Measurements from ENCODE around the gene MAPK11. TPM values are rescaled to one million over a fixed set of nuclear protein-coding genes. Genes with fewer than 3 reads are reported as not detected.

Gene MAPK11
- total RNA-seq, 2 donors from 2014 or later, result 3.7 to 4.0 TPM

DNA sequence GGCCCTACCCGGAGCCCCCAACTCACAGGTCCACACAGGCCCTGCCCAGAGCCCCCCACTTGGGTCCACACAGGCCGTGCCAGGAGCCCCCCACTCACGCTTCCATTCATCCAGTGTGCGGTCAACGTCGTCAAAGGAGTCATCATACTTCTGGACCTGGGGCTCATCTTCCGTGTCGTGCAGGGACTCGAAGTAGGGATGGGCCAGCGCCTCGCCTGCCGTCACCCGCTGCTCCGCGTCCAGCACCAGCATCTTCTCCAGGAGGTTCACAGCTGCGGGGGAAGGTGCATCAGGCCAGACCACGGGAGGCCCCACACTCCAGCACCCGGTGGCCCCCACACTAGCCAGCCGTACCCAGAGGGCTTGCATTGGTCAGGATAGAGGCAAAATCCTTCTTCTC lies 15.1 kb downstream of the MAPK11 start:
- Histone ChIP-seq H3K4me1 (peaks cover 0 to 44% of the 10 kb centered on the region in 2 donors), H3K27me3 (no peaks in the 10 kb centered on the region), H3K4me3 (no peak overlapping the region), H3K27ac (no peak overlapping the region), H3K36me3 (no peaks in the 10 kb centered on the region), H3K9me3 (no peaks in the 10 kb centered on the region)
- TF ChIP-seq, protein P1, sequence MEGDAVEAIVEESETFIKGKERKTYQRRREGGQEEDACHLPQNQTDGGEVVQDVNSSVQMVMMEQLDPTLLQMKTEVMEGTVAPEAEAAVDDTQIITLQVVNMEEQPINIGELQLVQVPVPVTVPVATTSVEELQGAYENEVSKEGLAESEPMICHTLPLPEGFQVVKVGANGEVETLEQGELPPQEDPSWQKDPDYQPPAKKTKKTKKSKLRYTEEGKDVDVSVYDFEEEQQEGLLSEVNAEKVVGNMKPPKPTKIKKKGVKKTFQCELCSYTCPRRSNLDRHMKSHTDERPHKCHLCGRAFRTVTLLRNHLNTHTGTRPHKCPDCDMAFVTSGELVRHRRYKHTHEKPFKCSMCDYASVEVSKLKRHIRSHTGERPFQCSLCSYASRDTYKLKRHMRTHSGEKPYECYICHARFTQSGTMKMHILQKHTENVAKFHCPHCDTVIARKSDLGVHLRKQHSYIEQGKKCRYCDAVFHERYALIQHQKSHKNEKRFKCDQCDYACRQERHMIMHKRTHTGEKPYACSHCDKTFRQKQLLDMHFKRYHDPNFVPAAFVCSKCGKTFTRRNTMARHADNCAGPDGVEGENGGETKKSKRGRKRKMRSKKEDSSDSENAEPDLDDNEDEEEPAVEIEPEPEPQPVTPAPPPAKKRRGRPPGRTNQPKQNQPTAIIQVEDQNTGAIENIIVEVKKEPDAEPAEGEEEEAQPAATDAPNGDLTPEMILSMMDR (IDR thresholded peaks at IDR 0.05), result no peak
- no peak for DNase-seq (ENCODE audit: low spot score)

DNA sequence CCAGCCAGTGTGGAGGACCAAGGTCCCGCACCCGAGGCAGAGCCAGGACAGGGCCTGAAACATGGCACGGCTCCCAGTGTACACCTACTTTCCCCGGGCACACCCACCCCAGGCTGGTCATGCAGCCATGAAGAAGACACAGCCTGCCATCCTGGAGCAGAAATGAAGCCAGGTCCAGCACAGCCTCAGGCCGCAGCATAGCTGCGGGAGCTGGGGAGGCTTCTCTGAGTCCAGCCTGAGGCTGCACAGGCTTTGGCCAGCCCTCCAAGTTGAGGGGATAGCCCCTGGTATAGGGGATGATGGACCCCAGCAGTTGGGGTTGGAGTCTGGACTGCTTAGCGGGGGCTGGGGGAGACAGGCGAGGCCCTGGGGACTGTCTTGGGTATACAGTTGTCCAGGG lies 16.2 kb downstream of the MAPK11 start:
- H3K36me3 ChIP-seq, result no peaks in the 10 kb centered on the region
- TF ChIP-seq, protein P1 (IDR thresholded peaks at IDR 0.05), result no peak
- no peaks in the 10 kb centered on the region for H3K27me3 ChIP-seq
- H3K4me3 ChIP-seq, result no peak overlapping the region
- DNase-seq (ENCODE audit: low spot score), result no peak
- no peak overlapping the region for H3K27ac ChIP-seq
- H3K9me3 ChIP-seq, result no peaks in the 10 kb centered on the region
- peaks cover 0 to 46% of the 10 kb centered on the region in 2 donors for H3K4me1 ChIP-seq

- no peaks in the 10 kb centered on the region for H3K9me3 ChIP-seq
- no peak overlapping the region for H3K4me3 ChIP-seq
- H3K36me3 ChIP-seq, result no peaks in the 10 kb centered on the region
- H3K4me1 ChIP-seq, result peaks cover 0 to 40% of the 10 kb centered on the region in 2 donors
- no peak overlapping the region for H3K27ac ChIP-seq
- TF ChIP-seq, protein P1 (IDR thresholded peaks at IDR 0.05), result no peak
- no peak for DNase-seq (ENCODE audit: low spot score)
- no peaks in the 10 kb centered on the region for H3K27me3 ChIP-seq
Observed at GRCh38 chr22:50253046-50253915, 16.9 kb downstream of the MAPK11 start.

- H3K9me3 ChIP-seq, result no peaks in the 10 kb centered on the region
- H3K4me1 ChIP-seq, result peaks cover 0 to 30% of the 10 kb centered on the region in 2 donors
- H3K36me3 ChIP-seq, result no peaks in the 10 kb centered on the region
- TF ChIP-seq, protein P1 (IDR thresholded peaks at IDR 0.05), result peak; percentile 54 to 80
- no peaks in the 10 kb centered on the region for H3K27me3 ChIP-seq
- H3K27ac ChIP-seq, result peak overlapping the region; percentile 40 to 54
- DNase-seq (ENCODE audit: low spot score), result peak; percentile 88
- H3K4me3 ChIP-seq, result peak overlapping the region in 1 of 2 donors; percentile 64
Observed at GRCh38 chr22:50252082-50253045, 17.8 kb downstream of the MAPK11 start.

DNA sequence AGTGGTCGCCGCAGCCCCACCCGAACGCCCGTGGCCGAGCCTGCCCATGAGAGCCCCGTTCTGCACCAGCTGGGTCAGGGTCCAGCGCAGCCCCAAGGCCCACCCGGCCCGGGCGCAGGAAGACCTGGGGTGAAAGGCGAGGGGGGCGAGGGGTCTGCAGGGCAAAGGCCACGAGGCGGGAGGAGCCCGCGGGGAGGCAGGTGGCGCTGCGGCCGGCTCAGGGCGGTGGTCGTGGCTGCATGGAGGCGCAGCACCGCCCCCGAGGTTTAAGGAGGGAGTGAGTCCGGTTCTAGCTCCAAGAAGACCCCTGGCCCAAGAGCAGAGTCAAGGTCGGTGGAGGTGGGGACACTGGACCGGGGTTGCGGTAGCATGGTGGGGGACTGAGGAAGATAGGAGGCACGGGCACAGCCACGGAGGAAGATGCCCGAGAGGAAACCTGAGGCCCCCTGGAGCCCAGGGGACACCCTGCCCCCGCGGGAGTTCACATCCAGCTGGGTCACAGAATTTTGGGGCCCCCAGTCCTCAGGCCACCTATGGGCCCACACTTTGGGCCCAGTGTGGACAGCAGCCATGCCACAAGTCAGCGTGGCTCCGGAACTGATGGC lies 18.6 kb downstream of the MAPK11 start:
- no peak for DNase-seq (ENCODE audit: low spot score)
- H3K36me3 ChIP-seq, result no peaks in the 10 kb centered on the region
- peak overlapping the region; percentile 57 to 64 for H3K4me3 ChIP-seq
- H3K27me3 ChIP-seq, result no peaks in the 10 kb centered on the region
- H3K9me3 ChIP-seq, result no peaks in the 10 kb centered on the region
- TF ChIP-seq, protein P1 (IDR thresholded peaks at IDR 0.05), result no peak
- H3K27ac ChIP-seq, result peak overlapping the region; percentile 40 to 54
- H3K4me1 ChIP-seq, result peaks cover 0 to 27% of the 10 kb centered on the region in 2 donors

Measured in right atrium auricular region (tissue), 2 donors.